ENCODE data around the gene PLXNA4. TPM values are rescaled to one million over a fixed set of nuclear protein-coding genes. Genes with fewer than 3 reads are reported as not detected.

Gene PLXNA4
- total and polyA plus RNA-seq, 2 experiments from 2014 or later: 0.08 to 0.80 TPM

- Mint-ChIP-seq H3K9me3 (no peaks in the 10 kb centered on the region), H3K27ac (no peak overlapping the region), H3K4me1 (peaks cover 8% of the 10 kb centered on the region), H3K36me3 (ENCODE audit: low read depth) (no peaks in the 10 kb centered on the region), H3K27me3 (ENCODE audit: insufficient read depth, low read depth, poor library complexity) (peaks cover 3% of the 10 kb centered on the region), H3K4me3 (no peak overlapping the region)
- Histone ChIP-seq H4K20me1 (replicated peaks; ENCODE audit: insufficient read depth) (no peaks in the 10 kb centered on the region), H3K79me2 (replicated peaks; ENCODE audit: insufficient read depth) (no peaks in the 10 kb centered on the region), H3K9me2 (ENCODE audit: insufficient read depth) (0 out of 2 replicates have a peak, but pooled peaks cover 7% of the 10 kb centered on the region), H3K4me2 (no peak overlapping the region), H3K4me3 (no peak overlapping the region), H2AFZ (no peak overlapping the region), H3K27ac (ENCODE audit: low read depth) (no peak overlapping the region), H3K27me3 (ENCODE audit: insufficient read depth) (no peaks in the 10 kb centered on the region), H3K36me3 (ENCODE audit: insufficient read depth) (no peaks in the 10 kb centered on the region), H3F3A (replicated peaks; ENCODE audit: low read depth) (no peaks in the 10 kb centered on the region), H3K4me1 (ENCODE audit: insufficient read depth) (no peaks in the 10 kb centered on the region)
- ATAC-seq (no peak), DNase-seq (ENCODE audit: low spot score) (no peak)
- TF ChIP-seq ZNF114 (CRISPR knock-in tag; IDR thresholded peaks at IDR 0.05): no peak
- no peak for TF ChIP-seq ZNF462 (CRISPR knock-in tag; IDR thresholded peaks at IDR 0.05)
- TF ChIP-seq CTCF (conservative IDR thresholded peaks at IDR 0.05; ENCODE audit: low read depth in 2 of 2): no peak
- TF ChIP-seq STAT1 (IDR thresholded peaks at IDR 0.05; ENCODE audit: unreplicated experiment): no peak
- TF ChIP-seq REST (IDR thresholded peaks at IDR 0.05; ENCODE audit: unreplicated experiment): no peak
- no peak for TF ChIP-seq ZNF331 (CRISPR knock-in tag; IDR thresholded peaks at IDR 0.05; ENCODE audit: low read depth)
- no peak for TF ChIP-seq EZH2 (IDR thresholded peaks at IDR 0.05; ENCODE audit: low read depth, unreplicated experiment)
- TF ChIP-seq ETS1 (IDR thresholded peaks at IDR 0.05): no peak
Observed at GRCh38 chr7:132521423-132521822, 54.8 kb downstream of the PLXNA4 start.

All from GM23338 (cell line).